ENCODE measurements around the gene UBA6.
"Not testable (repeated sequence)": the region's sequence is repeated elsewhere in the genome, so short reads cannot be mapped to it uniquely, and the experiment has no call there.

The UBA6 gene

GRCh38 chr4:67713529-67714247 is 12.7 kb upstream of the UBA6 start:
- DNase-seq, result no peak

GRCh38 chr4:67712650-67713528 is 11.9 kb upstream of the UBA6 start:
- no peak for DNase-seq

- no peak for DNase-seq
Measured at GRCh38 chr4:67712000-67712625, 11.2 kb upstream of the UBA6 start.

GRCh38 chr4:67706682-67707081 is 5.7 kb upstream of the UBA6 start:
- DNase-seq, result not testable (repeated sequence)

GRCh38 chr4:67704843-67705242 is 3.9 kb upstream of the UBA6 start:
- DNase-seq, result no peak

- no peak for DNase-seq
Measured at GRCh38 chr4:67702166-67702565, 1.2 kb upstream of the UBA6 start.

- no peak for DNase-seq
Measured at GRCh38 chr4:67701517-67701850, 529 bp upstream of the UBA6 start.

GRCh38 chr4:67700116-67700737 is 728 bp downstream of the UBA6 start:
- DNase-seq, result peak in 1 of 14 donors; percentile 25

- no peak for DNase-seq
Measured at GRCh38 chr4:67699603-67700002, 1.4 kb downstream of the UBA6 start.

- no peak for DNase-seq
Measured at GRCh38 chr4:67697860-67698687, 2.9 kb downstream of the UBA6 start.

GRCh38 chr4:67696061-67696460 is 4.9 kb downstream of the UBA6 start:
- no peak for DNase-seq

GRCh38 chr4:67694662-67695061 is 6.3 kb downstream of the UBA6 start:
- DNase-seq, result no peak

GRCh38 chr4:67691328-67691727 is 9.6 kb downstream of the UBA6 start:
- DNase-seq, result no peak

- DNase-seq, result no peak
Measured at GRCh38 chr4:67687636-67688035, 13.3 kb downstream of the UBA6 start.

GRCh38 chr4:67685532-67685859 is 15.5 kb downstream of the UBA6 start:
- no peak for DNase-seq

- no peak for DNase-seq
Measured at GRCh38 chr4:67684839-67685531, 16.0 kb downstream of the UBA6 start.

GRCh38 chr4:67682266-67682665 is 18.7 kb downstream of the UBA6 start:
- no peak for DNase-seq

- DNase-seq, result no peak
Measured at GRCh38 chr4:67680581-67681222, 20.3 kb downstream of the UBA6 start.

- no peak for DNase-seq
Measured at GRCh38 chr4:67678612-67679011, 22.3 kb downstream of the UBA6 start.

- no peak for DNase-seq
Measured at GRCh38 chr4:67674098-67674497, 26.9 kb downstream of the UBA6 start.

GRCh38 chr4:67668315-67668714 is 32.6 kb downstream of the UBA6 start:
- DNase-seq, result no peak

All from C1 segment of cervical spinal cord (tissue), 14 donors.